Breast epithelium (tissue), 3 donors: ENCODE data around the gene MSH2.

Source experiments
- POLR2A ChIP-seq: fragments of 450-650 bp; IDR thresholded peaks from one replicate; pipeline ENCODE4 v1.6.1; 2016; ENCODE audit warnings: antibody characterized with exemption, mild to moderate bottlenecking, moderate library complexity
- POLR2AphosphoS5 ChIP-seq, 3 donors: sonication (generic); formaldehyde crosslinking; IDR thresholded peaks; one replicate each; pipeline ENCODE4 v1.6.1; 2017; ENCODE audit warnings: antibody characterized with exemption in 3 of 3

DNA sequence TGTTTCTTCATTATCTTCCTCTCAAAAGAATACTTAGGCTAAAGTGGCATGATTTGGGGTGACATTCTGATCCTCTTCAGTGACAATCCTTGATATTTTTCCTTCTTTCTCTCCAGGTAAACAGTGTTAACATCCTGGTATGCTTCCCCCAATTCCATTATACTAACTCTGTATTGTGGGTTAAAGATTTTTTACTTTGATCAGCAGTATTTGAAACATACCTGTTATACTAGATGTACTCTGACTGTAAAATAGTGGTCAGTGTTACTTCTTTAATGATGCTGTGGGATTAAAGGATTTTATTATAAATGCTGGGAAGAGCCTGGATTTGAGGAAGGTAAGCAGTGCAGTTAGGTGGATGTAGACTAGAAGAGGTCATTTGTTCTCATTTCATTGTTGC is 48.8 kb downstream of the MSH2 start:
- TF ChIP-seq POLR2A (no peak), POLR2AphosphoS5 (IDR thresholded peaks at IDR 0.05) (no peak)
